Right cardiac atrium (tissue), 5 donors: ENCODE results near the gene BTG2. TPM values are rescaled to one million over a fixed set of nuclear protein-coding genes. Genes with fewer than 3 reads are reported as not detected.

Source experiments
- ATAC-seq, 2 donors: fragments of 200-7000 bp; cut with Tn5 transposase; one replicate each; pipeline versions ENCODE4 v1.8.0 to v1.9.1; 2020; ENCODE audit warnings: moderate library complexity in 2 of 2, mild to moderate bottlenecking in 1 of 2
- DNase-seq, 3 donors: peaks; one replicate each; pipeline ENCODE4 v3.0.0-alpha.2; 2020
- H3K27ac ChIP-seq: one replicate; pipeline ENCODE4 v1.5.1; 2013; ENCODE audit warnings: mild to moderate bottlenecking, low read length, control low read depth, moderate library complexity
- H3K27me3 ChIP-seq: one replicate; pipeline ENCODE4 v1.6.1; 2013; ENCODE audit not compliant: control insufficient read depth, insufficient read depth
- H3K4me1 ChIP-seq: one replicate; pipeline ENCODE4 v1.6.1; 2013; ENCODE audit warnings: low read length; ENCODE audit not compliant: control insufficient read depth, insufficient read depth
- H3K4me3 ChIP-seq: one replicate; pipeline ENCODE4 v1.5.1; 2013; ENCODE audit warnings: low read length, control low read depth
- H3K9me3 ChIP-seq: one replicate; pipeline ENCODE4 v1.6.1; 2013; ENCODE audit warnings: low read length; ENCODE audit not compliant: control insufficient read depth
- WGBS: extraction: QIAGEN DNeasy Blood & Tissue Kit; methylation state at CpG from one replicate; pipeline ENCODE4 v1.1.7; 2013; 5-methylcytosine and 5-hydroxymethylcytosine counted together
- intact Hi-C, 4 donors: fragments of 100-400 bp; cut with DNase I; formaldehyde crosslinking; loops; one replicate each; pipeline versions ENCODE4 v1.11.0 to v1.14.0; 2022 to 2023
- polyA plus RNA-seq: library from polyadenylated mRNA; stranded (reverse); fragments of 200-250 nt; gene quantifications from one replicate; pipeline ENCODE4 v1.2.3, GENCODE V29; 2013
- total RNA-seq, 4 donors: library from RNA; stranded (reverse); fragmentation: NEBNext Ultra II Directional; extraction: Animal tissue kit (Norgen Biotek cat#: 25700); gene quantifications; one replicate each; pipeline ENCODE4 v1.2.1, GENCODE V29; 2021
- donor health status: healthy with polysubstance abuse.
- donor health status: DM: no; HTN: yes; CAD: no.
- donor health status: DM: no; HTN: no; CAD: no.
- donor health status: DM: no; HTN: yes; CAD: no; lungs with severe emphysema.
- donor health status: DM: yes; HTN: yes; CAD: no.

BTG2 gene
- total and polyA plus RNA-seq, 5 donors, result 68.1 to 361 (median 126) TPM

GRCh38 chr1:203276408-203276807 is 28.9 kb upstream of the BTG2 start:
- no peak for ATAC-seq
- H3K27me3 ChIP-seq, result no peaks in the 10 kb centered on the region
- intact Hi-C loops, result loop anchor here in 1 of 4 donors (10.0 kb wide), 1 partner anchor 208 kb away; no protein-coding TSS in a partner anchor
- peaks cover 24% of the 10 kb centered on the region for H3K4me1 ChIP-seq
- DNase-seq, result no peak
- peak overlapping the region; percentile 95 for H3K27ac ChIP-seq
- no peak overlapping the region for H3K4me3 ChIP-seq
- H3K9me3 ChIP-seq, result no peaks in the 10 kb centered on the region
- WGBS, result 79% methylated on average over 5 of the region's 5 CpGs

DNA sequence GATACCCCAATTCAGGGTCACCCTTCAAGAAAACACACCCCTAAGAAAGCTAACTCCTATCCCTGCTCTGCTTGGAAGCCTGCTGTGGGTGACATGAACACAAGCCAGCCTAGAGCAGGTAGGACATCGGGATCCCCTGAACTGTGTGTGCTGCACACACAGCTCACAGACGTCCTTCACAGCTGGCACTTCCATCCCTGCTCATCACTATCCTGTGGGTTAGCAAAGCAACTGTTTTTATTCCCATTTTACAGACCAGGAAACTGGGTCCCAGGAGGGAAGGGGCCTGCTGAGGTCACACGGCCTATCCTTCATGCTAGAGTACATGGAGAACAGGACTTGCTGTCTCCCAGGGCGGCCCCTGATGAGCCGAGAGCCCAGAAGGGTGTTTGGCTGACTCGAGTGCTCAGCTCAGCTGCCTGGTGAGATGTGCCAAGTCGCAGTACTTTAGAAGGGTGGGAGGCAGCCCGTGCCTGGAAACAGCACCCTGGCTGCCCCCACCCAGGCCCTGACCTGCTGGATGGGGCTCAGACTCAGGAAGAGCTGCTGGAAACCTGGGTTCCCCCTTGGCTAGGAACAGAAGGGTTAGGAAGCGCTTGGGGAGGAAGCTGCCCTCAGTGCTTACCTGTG is 28.3 kb upstream of the BTG2 start:
- WGBS, result 53% methylated on average over 9 of the region's 9 CpGs
- intact Hi-C loops, result loop anchor here in 1 of 4 donors (10.0 kb wide), 1 partner anchor 208 kb away; no protein-coding TSS in a partner anchor
- Histone ChIP-seq H3K27ac (peak overlapping the region; percentile 95), H3K4me1 (peaks cover 26% of the 10 kb centered on the region), H3K9me3 (no peaks in the 10 kb centered on the region), H3K27me3 (no peaks in the 10 kb centered on the region), H3K4me3 (no peak overlapping the region)
- ATAC-seq, result peak in 1 of 2 donors; percentile 2
- peak; percentile 72 to 85 (median 73) for DNase-seq

GRCh38 chr1:203278082-203278884 is 27.0 kb upstream of the BTG2 start:
- peaks cover 30% of the 10 kb centered on the region for H3K4me1 ChIP-seq
- no peak overlapping the region for H3K4me3 ChIP-seq
- no peaks in the 10 kb centered on the region for H3K9me3 ChIP-seq
- 5% methylated on average over 13 of the region's 13 CpGs for WGBS
- ATAC-seq (peak; percentile 89 to 93), DNase-seq (peak; percentile 98 to 99 (median 99))
- intact Hi-C loops, result loop anchor here in 1 of 4 donors (10.0 kb wide), 1 partner anchor 207 kb away; no protein-coding TSS in a partner anchor
- no peaks in the 10 kb centered on the region for H3K27me3 ChIP-seq
- peak overlapping the region; percentile 95 for H3K27ac ChIP-seq

- Histone ChIP-seq H3K4me3 (no peak overlapping the region), H3K27ac (peak overlapping the region; percentile 95)
- 22% methylated on average over 8 of the region's 8 CpGs for WGBS
Measured at GRCh38 chr1:203278885-203279406, 26.4 kb upstream of the BTG2 start.

GRCh38 chr1:203280061-203280460 is 25.3 kb upstream of the BTG2 start:
- intact Hi-C loops, result no loop called here
- ATAC-seq (no peak), DNase-seq (no peak)
- no peak overlapping the region for H3K4me3 ChIP-seq
- peaks cover 31% of the 10 kb centered on the region for H3K4me1 ChIP-seq
- no peaks in the 10 kb centered on the region for H3K9me3 ChIP-seq
- peak overlapping the region; percentile 92 for H3K27ac ChIP-seq
- H3K27me3 ChIP-seq, result no peaks in the 10 kb centered on the region
- 81% methylated on average over 5 of the region's 5 CpGs for WGBS

More at GRCh38 chr1:203278885-203279406, 26.4 kb upstream of the BTG2 start:
- H3K27me3 ChIP-seq, result no peaks in the 10 kb centered on the region
- DNase-seq (no peak), ATAC-seq (no peak)
- peaks cover 30% of the 10 kb centered on the region for H3K4me1 ChIP-seq
- intact Hi-C loops, result loop anchor here in 1 of 4 donors (10.0 kb wide), 1 partner anchor 206 kb away; no protein-coding TSS in a partner anchor
- H3K9me3 ChIP-seq, result no peaks in the 10 kb centered on the region

DNA sequence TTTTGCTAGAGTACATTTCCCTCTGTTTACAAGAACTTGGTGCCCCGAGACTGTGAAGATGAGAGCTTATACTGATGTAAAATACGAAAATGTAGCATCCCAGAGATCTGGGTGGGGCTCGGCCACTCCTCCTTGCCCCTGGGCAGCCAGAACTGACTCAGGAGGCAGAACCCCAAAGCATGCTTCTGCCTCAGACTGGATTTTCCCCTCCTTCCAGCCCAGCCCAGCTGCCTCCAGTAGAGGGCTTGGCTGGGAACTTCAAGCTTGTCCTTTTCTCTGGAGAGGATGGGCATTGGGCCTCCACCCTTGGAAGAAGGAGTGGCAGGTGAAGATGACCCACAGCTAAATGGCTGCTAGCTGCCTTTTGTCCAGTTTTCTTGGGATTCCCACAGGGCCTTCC is 24.3 kb upstream of the BTG2 start:
- DNase-seq (no peak), ATAC-seq (no peak)
- intact Hi-C loops, result no loop called here
- Histone ChIP-seq H3K27ac (peak overlapping the region; percentile 56), H3K9me3 (no peaks in the 10 kb centered on the region), H3K27me3 (no peaks in the 10 kb centered on the region), H3K4me3 (no peak overlapping the region), H3K4me1 (peaks cover 29% of the 10 kb centered on the region)
- 91% methylated on average over 3 of the region's 3 CpGs for WGBS

- no peak for ATAC-seq
- Histone ChIP-seq H3K27ac (peak overlapping the region; percentile 93), H3K4me1 (peaks cover 31% of the 10 kb centered on the region), H3K9me3 (no peaks in the 10 kb centered on the region), H3K27me3 (no peaks in the 10 kb centered on the region), H3K4me3 (no peak overlapping the region)
- no peak for DNase-seq
- WGBS, result 58% methylated on average over 10 of the region's 10 CpGs
- intact Hi-C loops, result no loop called here
Measured at GRCh38 chr1:203281851-203282661, 23.3 kb upstream of the BTG2 start.

GRCh38 chr1:203282720-203283542 is 22.4 kb upstream of the BTG2 start:
- H3K27me3 ChIP-seq, result no peaks in the 10 kb centered on the region
- H3K4me1 ChIP-seq, result peaks cover 34% of the 10 kb centered on the region
- H3K27ac ChIP-seq, result peak overlapping the region; percentile 93
- H3K4me3 ChIP-seq, result no peak overlapping the region
- intact Hi-C loops, result no loop called here
- H3K9me3 ChIP-seq, result no peaks in the 10 kb centered on the region
- no peak for ATAC-seq
- DNase-seq, result no peak
- WGBS, result 80% methylated on average over 11 of the region's 11 CpGs

DNA sequence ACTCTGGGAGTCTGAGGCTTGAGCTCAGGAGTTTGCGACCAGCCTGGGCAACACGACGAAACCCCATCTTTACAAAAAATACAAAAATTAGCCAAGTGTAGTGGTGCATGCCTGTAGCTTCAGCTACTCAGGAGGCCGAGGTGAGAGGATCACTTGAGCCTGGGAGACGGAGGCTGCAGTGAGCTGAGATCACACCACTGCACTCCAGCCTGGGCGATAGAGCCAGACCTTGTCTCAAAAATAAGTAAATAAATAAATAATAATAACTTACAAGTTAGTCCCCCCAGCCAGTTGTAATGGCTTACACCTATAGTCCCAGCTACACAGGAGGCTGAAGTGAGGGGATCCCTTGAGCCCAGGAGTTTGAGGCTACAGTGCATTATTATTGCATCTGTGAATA is 21.7 kb upstream of the BTG2 start:
- no peak for ATAC-seq
- no peak overlapping the region for H3K4me3 ChIP-seq
- intact Hi-C loops, result no loop called here
- H3K27me3 ChIP-seq, result no peaks in the 10 kb centered on the region
- H3K4me1 ChIP-seq, result peaks cover 34% of the 10 kb centered on the region
- no peak for DNase-seq
- H3K9me3 ChIP-seq, result no peaks in the 10 kb centered on the region
- WGBS, result 95% methylated on average over 6 of the region's 6 CpGs
- H3K27ac ChIP-seq, result no peak overlapping the region
